ENCODE data around the gene EBF3.

Gene EBF3

DNA sequence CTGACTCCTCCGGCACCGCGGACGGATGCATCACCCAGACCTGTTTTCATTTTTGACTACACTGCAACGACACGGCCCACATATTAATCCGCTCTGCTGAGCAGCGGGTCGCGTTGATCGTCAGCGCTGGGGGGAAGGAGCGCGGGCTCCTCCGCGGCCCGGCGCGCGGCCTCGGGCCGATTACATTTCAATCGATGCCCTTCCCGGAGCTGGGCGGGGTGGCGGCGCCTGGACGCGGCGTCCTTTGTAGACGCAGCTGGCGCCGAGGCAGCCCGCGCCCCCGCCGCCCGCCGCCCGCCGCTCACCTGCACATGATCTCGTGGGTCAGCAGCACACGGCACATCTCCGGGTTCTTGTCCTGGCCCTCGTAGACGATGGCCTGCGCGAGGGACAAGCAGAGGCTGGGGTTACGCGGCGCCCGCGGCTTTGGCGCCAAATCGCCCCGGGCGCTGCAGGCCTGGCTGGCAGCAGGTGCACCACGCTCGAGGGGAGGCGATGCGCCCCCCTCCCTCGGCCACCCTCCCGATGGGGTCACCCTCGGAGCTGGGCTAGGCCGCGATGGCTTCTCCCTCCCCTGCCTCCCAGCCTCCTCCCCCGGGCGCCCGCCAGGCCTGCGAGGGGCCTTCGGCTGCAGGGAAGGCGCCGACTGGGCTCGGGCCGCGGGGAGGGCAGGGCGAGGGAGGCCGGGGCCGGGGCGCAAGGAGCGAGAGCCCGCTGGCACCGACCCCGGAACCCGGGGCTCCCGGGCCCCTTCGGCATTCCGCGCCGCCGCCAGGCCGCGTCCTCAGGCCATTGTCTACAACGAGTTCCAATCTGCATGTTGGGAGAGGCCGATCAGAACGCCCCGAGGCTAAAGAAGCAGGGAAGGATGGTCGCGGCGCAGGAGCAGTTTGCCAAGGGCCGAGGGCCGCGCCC, 5.2 kb downstream of the EBF3 start:
- DNase-seq: no peak

GRCh38 chr10:129958148-129958628, 5.9 kb downstream of the EBF3 start:
- no peak for DNase-seq

- DNase-seq: no peak
These were observed 7.0 kb downstream of the EBF3 start for GRCh38 chr10:129956876-129957673.

DNA sequence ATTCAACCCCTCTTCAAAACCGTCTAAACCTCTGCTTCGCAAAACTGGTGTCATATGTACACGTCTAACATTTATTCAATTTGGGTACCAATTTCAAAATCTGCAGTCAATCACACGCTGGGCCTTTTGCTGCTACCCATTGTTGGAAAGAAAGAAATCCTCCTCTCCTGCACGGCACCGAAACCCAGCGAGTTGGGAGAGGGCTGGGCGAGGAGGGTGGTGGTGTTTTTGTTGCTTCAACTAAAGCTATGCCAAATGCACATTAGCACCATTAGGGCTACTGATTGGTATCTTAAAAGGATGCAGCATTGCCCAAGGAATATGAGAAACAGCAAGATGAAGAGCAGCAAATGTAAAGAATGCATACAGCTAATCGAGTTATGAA, 7.8 kb downstream of the EBF3 start:
- no peak for DNase-seq

GRCh38 chr10:129955601-129956285, 8.3 kb downstream of the EBF3 start:
- no peak for DNase-seq

GRCh38 chr10:129954492-129955315, 9.4 kb downstream of the EBF3 start:
- no peak for DNase-seq

DNA sequence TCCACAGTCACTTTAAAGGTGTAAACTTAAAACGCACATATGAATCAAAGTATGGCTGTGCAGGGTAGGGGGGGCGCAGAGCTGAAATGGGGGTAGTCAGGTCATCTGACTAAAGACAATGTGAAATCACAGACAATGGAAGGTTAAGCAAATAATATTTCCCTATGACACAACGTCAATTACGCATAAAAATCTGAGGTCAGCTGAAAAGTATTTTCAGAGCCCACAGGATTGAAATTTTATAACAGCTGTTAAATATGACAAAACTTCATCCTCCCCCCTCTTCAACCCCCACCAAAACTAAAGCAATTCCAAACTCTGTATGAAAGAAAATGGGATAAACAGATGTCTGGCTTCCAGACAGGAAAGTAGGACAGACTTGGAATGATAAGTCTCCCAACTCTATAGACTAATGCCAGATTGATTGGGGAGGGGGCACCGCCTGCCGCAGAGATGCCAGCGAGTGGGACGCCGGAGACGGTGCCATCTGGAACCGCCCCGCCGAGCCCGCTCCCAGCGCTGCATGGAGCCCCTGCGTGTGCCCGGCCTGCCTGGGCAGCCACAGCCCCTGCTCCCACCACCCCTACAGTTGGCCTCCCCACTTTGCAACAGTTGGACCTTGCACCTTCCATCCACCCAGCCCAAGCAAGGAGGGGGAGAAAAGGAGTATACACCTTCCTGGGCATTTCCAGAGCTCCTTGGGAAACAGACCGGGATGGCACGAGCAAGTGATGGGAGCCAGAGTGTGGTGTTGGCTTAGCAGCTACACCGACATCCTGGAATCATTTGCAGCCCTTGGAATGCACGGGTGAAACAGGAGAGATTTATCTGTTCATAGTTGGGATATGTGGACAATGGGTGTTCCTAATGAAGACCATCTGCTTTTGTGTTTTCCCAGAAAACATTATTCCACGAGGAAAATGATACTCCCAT, 10.7 kb downstream of the EBF3 start:
- DNase-seq: no peak

GRCh38 chr10:129952378-129953118, 11.5 kb downstream of the EBF3 start:
- DNase-seq: no peak

DNA sequence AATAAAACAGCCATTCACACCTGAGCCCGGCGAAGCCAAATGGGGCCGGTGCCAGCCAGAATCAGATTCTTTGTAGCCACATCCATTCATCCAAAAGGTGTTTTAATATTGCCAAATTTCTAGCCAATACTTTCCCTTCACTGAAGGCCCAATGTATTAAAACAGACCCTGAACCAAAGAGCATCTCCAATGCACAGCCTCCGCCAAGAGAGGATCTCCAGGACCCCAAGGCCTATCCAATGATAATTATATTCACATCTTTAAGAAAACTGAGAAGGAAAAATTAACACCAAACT, 12.2 kb downstream of the EBF3 start:
- DNase-seq: no peak

DNA sequence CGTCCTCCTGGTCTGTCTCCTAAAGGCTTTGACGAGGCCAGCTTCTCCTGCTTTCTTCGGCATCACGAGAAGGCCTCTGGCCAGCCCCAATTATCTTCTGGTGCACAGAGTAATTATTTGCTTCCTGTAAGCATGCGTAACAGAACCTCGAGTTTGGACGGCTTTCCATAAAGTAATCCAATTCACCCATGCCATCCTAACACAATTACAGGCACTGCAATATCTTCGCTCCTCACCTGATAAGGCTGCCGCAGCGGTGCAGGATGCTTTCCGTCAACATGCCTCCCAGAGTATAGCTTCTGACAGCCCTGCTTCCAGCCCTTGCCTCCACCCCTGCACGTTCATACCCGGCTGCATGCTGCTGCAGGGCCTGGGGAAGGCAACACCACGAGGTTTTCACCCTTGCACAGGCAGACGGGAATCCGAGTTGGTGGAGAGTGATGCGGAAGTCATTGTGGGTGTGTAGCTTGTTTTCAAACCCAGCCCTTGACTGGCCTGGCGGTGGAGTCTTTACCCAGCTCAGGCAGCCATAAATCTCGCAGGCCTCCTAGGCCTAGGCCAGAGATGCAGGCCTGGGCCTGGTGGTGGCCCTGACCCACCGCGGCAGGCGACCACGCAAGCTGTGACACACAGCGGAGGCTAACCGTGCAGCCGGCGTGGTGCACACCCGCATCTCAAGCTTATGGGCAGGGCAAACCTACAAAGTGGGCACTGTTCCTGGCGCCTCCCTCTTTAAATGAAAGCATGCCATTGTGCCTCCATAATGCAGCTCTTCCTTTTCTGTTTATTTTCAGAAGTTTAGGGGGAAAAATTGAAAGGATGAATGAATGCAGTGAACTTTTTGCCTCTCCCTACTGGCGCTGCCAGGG, 12.7 kb downstream of the EBF3 start:
- no peak for DNase-seq

GRCh38 chr10:129950676-129951075, 13.4 kb downstream of the EBF3 start:
- no peak for DNase-seq

DNA sequence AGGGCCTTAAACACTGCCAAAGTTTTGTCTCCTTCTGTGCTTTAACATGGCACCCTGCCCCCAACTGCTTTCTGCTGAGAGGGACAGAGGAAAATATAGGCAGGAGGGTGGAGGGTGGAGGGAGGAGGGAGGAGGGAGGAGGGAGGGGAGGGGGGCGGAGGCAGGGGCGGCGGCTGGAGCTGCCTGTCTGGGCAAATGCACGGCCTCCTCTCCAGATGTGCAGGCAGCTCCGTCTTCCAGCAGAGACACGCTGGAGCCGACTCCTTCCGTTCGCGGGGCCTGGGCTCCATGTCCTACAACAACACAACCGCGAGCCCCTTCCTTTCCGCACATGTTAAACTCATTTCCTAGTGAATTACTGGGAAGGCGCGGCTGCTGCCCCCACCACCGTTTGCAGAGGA, 14.2 kb downstream of the EBF3 start:
- no peak for DNase-seq

DNA sequence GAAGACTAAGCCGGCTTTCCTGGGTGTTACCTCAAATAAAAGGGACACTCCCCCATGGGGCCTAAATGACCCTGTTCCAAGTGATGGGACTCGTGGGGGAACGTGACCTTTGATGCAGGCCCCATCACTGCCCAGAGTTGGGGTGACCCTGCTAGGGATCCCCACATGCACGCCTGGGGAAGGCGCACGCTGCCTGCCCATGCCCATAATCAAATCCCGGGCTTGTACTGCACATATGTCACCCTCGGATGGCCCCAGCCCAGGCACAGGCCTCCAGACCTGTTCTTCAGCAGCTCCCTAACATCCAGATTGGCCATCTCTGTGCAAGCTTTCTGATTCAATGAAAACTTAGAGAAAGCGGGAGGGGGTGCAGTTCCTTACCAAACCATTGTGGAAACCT, 14.7 kb downstream of the EBF3 start:
- no peak for DNase-seq

DNA sequence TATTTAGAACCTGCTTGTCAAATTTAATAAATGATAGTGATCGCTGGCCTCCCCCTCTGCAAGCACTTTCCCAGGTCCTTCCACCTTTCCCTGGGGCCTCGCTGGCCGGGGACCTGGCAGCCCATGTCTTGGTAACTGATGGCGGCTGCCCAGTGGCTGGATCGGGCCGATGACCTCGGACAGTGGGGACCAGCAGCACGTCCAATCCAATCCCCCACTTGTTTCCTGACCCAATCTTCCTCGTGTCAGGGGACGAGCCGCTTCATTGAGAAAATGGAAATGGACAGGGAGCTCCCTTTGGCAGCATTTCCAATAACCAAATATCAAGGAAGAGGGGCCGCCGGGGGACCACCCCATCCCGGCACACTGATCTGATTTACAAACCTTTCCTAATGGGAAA, 17.2 kb downstream of the EBF3 start:
- no peak for DNase-seq

DNA sequence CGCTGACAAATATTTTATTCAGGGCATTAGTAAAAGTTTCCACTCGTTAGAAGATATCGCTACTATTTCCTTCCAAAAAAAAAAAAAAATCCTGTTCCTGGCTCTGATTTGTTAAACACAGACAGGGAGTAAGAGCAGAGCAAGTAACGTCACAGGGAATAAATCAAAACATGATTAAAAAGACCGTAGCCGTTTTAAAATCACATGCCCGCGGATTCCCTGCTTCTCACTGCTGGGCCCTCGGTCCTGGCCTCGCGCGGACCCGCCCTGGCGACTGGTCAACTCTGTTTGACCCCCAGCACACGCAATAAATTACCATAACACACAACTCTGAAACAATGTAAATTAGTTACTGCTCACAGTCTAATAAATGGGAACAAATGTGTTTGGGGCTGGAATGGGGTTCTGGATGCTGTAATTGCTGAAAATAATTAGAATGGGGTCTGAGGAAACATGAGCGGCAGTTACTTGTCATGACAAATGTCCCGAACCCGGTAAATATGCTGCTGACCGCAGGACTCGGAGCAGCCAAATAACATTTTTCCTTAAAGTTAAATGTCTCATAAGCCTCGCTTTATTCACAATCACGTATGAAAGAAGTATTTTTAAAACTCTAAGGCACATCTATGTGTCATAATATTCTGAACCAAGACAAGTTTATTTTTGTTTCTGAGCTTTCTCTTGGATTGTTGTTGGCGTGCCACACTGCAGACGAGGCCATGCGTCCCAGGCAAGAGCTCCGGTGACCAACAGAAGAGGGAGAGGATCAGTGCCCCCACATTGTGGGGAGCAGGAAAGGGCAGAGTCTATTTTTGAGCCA, 17.9 kb downstream of the EBF3 start:
- no peak for DNase-seq

GRCh38 chr10:129945526-129945925, 18.5 kb downstream of the EBF3 start:
- no peak for DNase-seq

GRCh38 chr10:129945064-129945463, 19.0 kb downstream of the EBF3 start:
- DNase-seq: no peak

DNA sequence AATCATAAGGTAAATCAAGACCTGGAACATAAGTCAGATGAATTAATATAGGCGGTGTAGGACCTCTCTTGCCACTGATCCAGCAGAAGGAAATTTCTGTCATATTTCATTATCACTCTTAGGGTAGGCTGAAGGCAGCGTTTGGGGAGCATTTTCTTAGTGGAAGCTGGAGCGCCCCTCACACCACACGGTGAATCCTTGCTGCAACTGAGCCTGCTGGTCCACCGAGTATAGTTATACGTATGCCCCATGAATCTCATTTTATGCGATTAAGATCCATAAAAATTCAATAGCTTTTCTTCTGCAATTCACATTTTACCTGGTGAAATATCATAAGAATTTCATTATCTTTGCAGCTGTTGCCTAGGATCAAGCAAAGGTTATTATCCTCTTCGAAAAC, 19.6 kb downstream of the EBF3 start:
- no peak for DNase-seq

All from inflammatory macrophage treated with lipopolysaccharide for 1 hour (primary cell).